ENCODE data around the gene MSH2. TPM values are rescaled to one million over a fixed set of nuclear protein-coding genes. Genes with fewer than 3 reads are reported as not detected.

MSH2 gene
- total RNA-seq, 1 donor from 2014 or later = 16.0 TPM

GRCh38 chr2:47438106-47438505 lies 35.1 kb downstream of the MSH2 start:
- no peak overlapping the region for H3K4me3 ChIP-seq (ENCODE audit: insufficient read depth, low read depth, low read length)
- Mint-ChIP-seq H3K27ac (ENCODE audit: unreplicated experiment) (peak overlapping the region; percentile 11), H3K4me3 (ENCODE audit: unreplicated experiment) (no peak overlapping the region), H3K4me1 (ENCODE audit: low read depth, unreplicated experiment) (no peaks in the 10 kb centered on the region), H3K9me3 (ENCODE audit: unreplicated experiment) (peaks cover 2% of the 10 kb centered on the region), H3K36me3 (ENCODE audit: low read depth, unreplicated experiment) (peaks cover 2% of the 10 kb centered on the region), H3K27me3 (ENCODE audit: low read depth, unreplicated experiment) (no peaks in the 10 kb centered on the region)
- FAIRE-seq (no peak), DNase-seq (ENCODE audit: low read depth) (no peak)
- no peaks in the 10 kb centered on the region for H3K4me1 ChIP-seq (ENCODE audit: insufficient read depth, low read length)
- no peaks in the 10 kb centered on the region for H3K79me2 ChIP-seq (ENCODE audit: insufficient read depth, low read length)
- H3K27me3 ChIP-seq (ENCODE audit: insufficient read depth, low read length) = no peaks in the 10 kb centered on the region
- peaks cover 7% of the 10 kb centered on the region for H4K20me1 ChIP-seq (ENCODE audit: insufficient read depth, low read length)
- H3K4me2 ChIP-seq (ENCODE audit: low read length) = no peak overlapping the region
- H3K36me3 ChIP-seq (ENCODE audit: insufficient read depth, low read length) = peaks cover 3% of the 10 kb centered on the region
- TF ChIP-seq EZH2 (IDR thresholded peaks at IDR 0.05; ENCODE audit: insufficient read depth, low read length) = no peak
- TF ChIP-seq, protein P1, sequence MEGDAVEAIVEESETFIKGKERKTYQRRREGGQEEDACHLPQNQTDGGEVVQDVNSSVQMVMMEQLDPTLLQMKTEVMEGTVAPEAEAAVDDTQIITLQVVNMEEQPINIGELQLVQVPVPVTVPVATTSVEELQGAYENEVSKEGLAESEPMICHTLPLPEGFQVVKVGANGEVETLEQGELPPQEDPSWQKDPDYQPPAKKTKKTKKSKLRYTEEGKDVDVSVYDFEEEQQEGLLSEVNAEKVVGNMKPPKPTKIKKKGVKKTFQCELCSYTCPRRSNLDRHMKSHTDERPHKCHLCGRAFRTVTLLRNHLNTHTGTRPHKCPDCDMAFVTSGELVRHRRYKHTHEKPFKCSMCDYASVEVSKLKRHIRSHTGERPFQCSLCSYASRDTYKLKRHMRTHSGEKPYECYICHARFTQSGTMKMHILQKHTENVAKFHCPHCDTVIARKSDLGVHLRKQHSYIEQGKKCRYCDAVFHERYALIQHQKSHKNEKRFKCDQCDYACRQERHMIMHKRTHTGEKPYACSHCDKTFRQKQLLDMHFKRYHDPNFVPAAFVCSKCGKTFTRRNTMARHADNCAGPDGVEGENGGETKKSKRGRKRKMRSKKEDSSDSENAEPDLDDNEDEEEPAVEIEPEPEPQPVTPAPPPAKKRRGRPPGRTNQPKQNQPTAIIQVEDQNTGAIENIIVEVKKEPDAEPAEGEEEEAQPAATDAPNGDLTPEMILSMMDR (IDR thresholded peaks at IDR 0.05; ENCODE audit: insufficient read depth, low read depth, low read length) = no peak
- H3K9me3 ChIP-seq (ENCODE audit: insufficient read depth, low read depth, low read length) = no peaks in the 10 kb centered on the region
- H2AFZ ChIP-seq (ENCODE audit: low read depth, low read length) = no peak overlapping the region
- no peak overlapping the region for H3K9ac ChIP-seq (ENCODE audit: low read length)
- no peak overlapping the region for H3K27ac ChIP-seq (ENCODE audit: low read depth, low read length)

- Mint-ChIP-seq H3K27ac (ENCODE audit: unreplicated experiment) (no peak overlapping the region), H3K9me3 (ENCODE audit: unreplicated experiment) (peaks cover 2% of the 10 kb centered on the region)
These were observed 35.8 kb downstream of the MSH2 start for GRCh38 chr2:47438783-47439182.

GRCh38 chr2:47451790-47452189 lies 48.8 kb downstream of the MSH2 start:
- Histone ChIP-seq H3K79me2 (ENCODE audit: insufficient read depth, low read length) (no peaks in the 10 kb centered on the region), H4K20me1 (ENCODE audit: insufficient read depth, low read length) (no peaks in the 10 kb centered on the region), H3K4me3 (ENCODE audit: insufficient read depth, low read depth, low read length) (no peak overlapping the region), H3K27ac (ENCODE audit: low read depth, low read length) (no peak overlapping the region), H3K4me1 (ENCODE audit: insufficient read depth, low read length) (no peaks in the 10 kb centered on the region), H3K9ac (ENCODE audit: low read length) (no peak overlapping the region), H3K9me3 (ENCODE audit: insufficient read depth, low read depth, low read length) (no peaks in the 10 kb centered on the region), H3K27me3 (ENCODE audit: insufficient read depth, low read length) (no peaks in the 10 kb centered on the region), H3K36me3 (ENCODE audit: insufficient read depth, low read length) (no peaks in the 10 kb centered on the region), H2AFZ (ENCODE audit: low read depth, low read length) (no peak overlapping the region), H3K4me2 (ENCODE audit: low read length) (no peak overlapping the region)
- TF ChIP-seq EZH2 (IDR thresholded peaks at IDR 0.05; ENCODE audit: insufficient read depth, low read length) = no peak
- TF ChIP-seq, protein P1 (IDR thresholded peaks at IDR 0.05; ENCODE audit: insufficient read depth, low read depth, low read length) = no peak
- Mint-ChIP-seq H3K27me3 (ENCODE audit: low read depth, unreplicated experiment) (no peaks in the 10 kb centered on the region), H3K36me3 (ENCODE audit: low read depth, unreplicated experiment) (peaks cover 17% of the 10 kb centered on the region), H3K9me3 (ENCODE audit: unreplicated experiment) (no peaks in the 10 kb centered on the region), H3K4me3 (ENCODE audit: unreplicated experiment) (no peak overlapping the region), H3K4me1 (ENCODE audit: low read depth, unreplicated experiment) (peaks cover 4% of the 10 kb centered on the region), H3K27ac (ENCODE audit: unreplicated experiment) (no peak overlapping the region)
- FAIRE-seq (no peak), DNase-seq (ENCODE audit: low read depth) (no peak)

More at GRCh38 chr2:47438783-47439182, 35.8 kb downstream of the MSH2 start:
- Histone ChIP-seq H3K79me2 (ENCODE audit: insufficient read depth, low read length) (no peaks in the 10 kb centered on the region), H3K9ac (ENCODE audit: low read length) (no peak overlapping the region), H3K27me3 (ENCODE audit: insufficient read depth, low read length) (no peaks in the 10 kb centered on the region), H2AFZ (ENCODE audit: low read depth, low read length) (no peak overlapping the region), H3K4me2 (ENCODE audit: low read length) (no peak overlapping the region), H4K20me1 (ENCODE audit: insufficient read depth, low read length) (peaks cover 7% of the 10 kb centered on the region), H3K4me3 (ENCODE audit: insufficient read depth, low read depth, low read length) (no peak overlapping the region), H3K27ac (ENCODE audit: low read depth, low read length) (no peak overlapping the region), H3K9me3 (ENCODE audit: insufficient read depth, low read depth, low read length) (no peaks in the 10 kb centered on the region), H3K4me1 (ENCODE audit: insufficient read depth, low read length) (no peaks in the 10 kb centered on the region), H3K36me3 (ENCODE audit: insufficient read depth, low read length) (peaks cover 3% of the 10 kb centered on the region)
- no peak for DNase-seq (ENCODE audit: low read depth)
- H3K4me3 Mint-ChIP-seq (ENCODE audit: unreplicated experiment) = no peak overlapping the region
- H3K27me3 Mint-ChIP-seq (ENCODE audit: low read depth, unreplicated experiment) = no peaks in the 10 kb centered on the region
- FAIRE-seq = no peak
- TF ChIP-seq EZH2 (IDR thresholded peaks at IDR 0.05; ENCODE audit: insufficient read depth, low read length) = no peak
- TF ChIP-seq, protein P1 (IDR thresholded peaks at IDR 0.05; ENCODE audit: insufficient read depth, low read depth, low read length) = no peak
- H3K4me1 Mint-ChIP-seq (ENCODE audit: low read depth, unreplicated experiment) = no peaks in the 10 kb centered on the region
- H3K36me3 Mint-ChIP-seq (ENCODE audit: low read depth, unreplicated experiment) = peaks cover 2% of the 10 kb centered on the region

Data from astrocyte (in vitro differentiated cells and primary cell).